Mucosa of descending colon (tissue), 3 donors: Measurements from ENCODE around the gene SAAL1. TPM values are rescaled to one million over a fixed set of nuclear protein-coding genes. Genes with fewer than 3 reads are reported as not detected.

ENCODE experiments used
- ATAC-seq: fragments of 200-7000 bp; cut with Tn5 transposase; one replicate; pipeline ENCODE4 v1.9.1; 2020; ENCODE audit warnings: mild to moderate bottlenecking, moderate library complexity
- DNase-seq, 3 donors: peaks; one replicate each; pipeline ENCODE4 v3.0.0-alpha.2; 2020
- H3K36me3 ChIP-seq: fragments of 200-600 bp; one replicate; pipeline ENCODE4 v1.8.0; 2021; ENCODE audit warnings: low read depth, mild to moderate bottlenecking
- H3K4me1 ChIP-seq: fragments of 200-600 bp; one replicate; pipeline ENCODE4 v1.8.0; 2021; ENCODE audit warnings: low read depth, mild to moderate bottlenecking
- H3K4me3 ChIP-seq: fragments of 200-600 bp; one replicate; pipeline ENCODE4 v1.8.0; 2021; ENCODE audit warnings: mild to moderate bottlenecking
- H3K9me3 ChIP-seq: fragments of 200-600 bp; one replicate; pipeline ENCODE4 v1.8.0; 2021; ENCODE audit warnings: mild to moderate bottlenecking
- intact Hi-C, 2 donors: fragments of 100-400 bp; cut with DNase I in 1 of 2; cut with micrococcal nuclease in 1 of 2; formaldehyde crosslinking; loops; one replicate each; pipeline versions ENCODE4 v1.11.0 to v1.11.1; 2022; cut with DNase I, micrococcal nuclease
- total RNA-seq, 3 donors: library from RNA; stranded (reverse); fragmentation: NEBNext Ultra II Directional in 2 of 3; extraction: Animal tissue kit (Norgen Biotek cat#: 25700) in 2 of 3; gene quantifications; one replicate each; pipeline versions ENCODE4 v1.2.1 to v1.2.4, GENCODE V29; 2021 to 2023
- TF ChIP-seq, protein P1 (sequence below): fragments of 200-600 bp; IDR thresholded peaks from one replicate; pipeline ENCODE4 v1.8.0; 2022; ENCODE audit warnings: antibody characterized with exemption, mild to moderate bottlenecking
- donor health status: DM: no; HTN: no; CAD: no; lungs with moderate emphysema.
- donor health status: DM: no; HTN: no; CAD: no.
- donor health status: DM: no; HTN: yes; CAD: no.

The SAAL1 gene
- total RNA-seq, 3 donors from 2014 or later, result 11.3 to 13.4 (median 11.6) TPM

DNA sequence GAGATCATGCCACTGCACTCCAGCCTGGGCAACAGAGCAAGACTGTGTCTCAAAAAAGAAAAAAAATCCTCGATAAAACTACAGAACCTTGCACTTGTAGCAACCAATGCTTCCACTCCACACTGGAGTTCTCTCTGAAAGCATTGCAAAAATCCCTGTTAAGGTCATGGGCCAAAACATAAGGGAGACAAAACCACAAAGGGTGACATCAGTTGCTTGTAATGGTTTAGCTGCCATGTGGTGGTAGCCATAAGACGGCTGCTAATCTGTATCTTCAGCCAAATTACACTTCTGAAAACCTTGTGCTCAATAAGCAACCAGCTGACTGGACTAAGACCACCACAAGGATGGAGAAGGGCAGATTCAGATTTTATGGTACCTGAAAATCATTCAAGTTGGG is 39.3 kb downstream of the SAAL1 start:
- no peaks in the 10 kb centered on the region for H3K4me1 ChIP-seq
- ATAC-seq (no peak), DNase-seq (no peak)
- H3K4me3 ChIP-seq, result no peak overlapping the region
- H3K36me3 ChIP-seq, result no peaks in the 10 kb centered on the region
- intact Hi-C loops, result no loop called here
- H3K9me3 ChIP-seq, result no peaks in the 10 kb centered on the region
- TF ChIP-seq, protein P1, sequence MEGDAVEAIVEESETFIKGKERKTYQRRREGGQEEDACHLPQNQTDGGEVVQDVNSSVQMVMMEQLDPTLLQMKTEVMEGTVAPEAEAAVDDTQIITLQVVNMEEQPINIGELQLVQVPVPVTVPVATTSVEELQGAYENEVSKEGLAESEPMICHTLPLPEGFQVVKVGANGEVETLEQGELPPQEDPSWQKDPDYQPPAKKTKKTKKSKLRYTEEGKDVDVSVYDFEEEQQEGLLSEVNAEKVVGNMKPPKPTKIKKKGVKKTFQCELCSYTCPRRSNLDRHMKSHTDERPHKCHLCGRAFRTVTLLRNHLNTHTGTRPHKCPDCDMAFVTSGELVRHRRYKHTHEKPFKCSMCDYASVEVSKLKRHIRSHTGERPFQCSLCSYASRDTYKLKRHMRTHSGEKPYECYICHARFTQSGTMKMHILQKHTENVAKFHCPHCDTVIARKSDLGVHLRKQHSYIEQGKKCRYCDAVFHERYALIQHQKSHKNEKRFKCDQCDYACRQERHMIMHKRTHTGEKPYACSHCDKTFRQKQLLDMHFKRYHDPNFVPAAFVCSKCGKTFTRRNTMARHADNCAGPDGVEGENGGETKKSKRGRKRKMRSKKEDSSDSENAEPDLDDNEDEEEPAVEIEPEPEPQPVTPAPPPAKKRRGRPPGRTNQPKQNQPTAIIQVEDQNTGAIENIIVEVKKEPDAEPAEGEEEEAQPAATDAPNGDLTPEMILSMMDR, result no peak

DNA sequence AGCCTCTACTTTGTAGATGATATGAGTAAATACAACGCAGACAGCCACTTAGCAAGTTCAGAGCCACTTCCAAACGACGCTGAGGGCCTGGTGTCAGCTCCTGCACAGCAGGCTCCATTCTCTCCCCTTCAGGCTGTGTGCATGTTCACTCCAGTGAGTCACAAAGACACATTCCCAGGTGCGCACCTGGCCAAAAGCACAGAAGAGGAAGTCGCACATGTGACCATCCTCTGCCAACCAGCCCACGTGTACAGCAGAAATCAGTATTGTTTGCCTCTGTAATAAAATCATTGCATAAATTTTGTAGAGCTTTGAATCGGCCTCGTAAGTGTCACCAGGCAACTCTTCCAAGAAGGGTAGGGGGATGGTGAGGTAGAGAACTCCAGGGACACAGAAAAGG is 40.3 kb downstream of the SAAL1 start:
- Histone ChIP-seq H3K9me3 (no peaks in the 10 kb centered on the region), H3K4me1 (no peaks in the 10 kb centered on the region), H3K36me3 (no peaks in the 10 kb centered on the region), H3K4me3 (no peak overlapping the region)
- ATAC-seq (peak; percentile 96), DNase-seq (peak; percentile 20 to 53 (median 47))
- TF ChIP-seq, protein P1, result no peak
- intact Hi-C loops, result no loop called here

DNA sequence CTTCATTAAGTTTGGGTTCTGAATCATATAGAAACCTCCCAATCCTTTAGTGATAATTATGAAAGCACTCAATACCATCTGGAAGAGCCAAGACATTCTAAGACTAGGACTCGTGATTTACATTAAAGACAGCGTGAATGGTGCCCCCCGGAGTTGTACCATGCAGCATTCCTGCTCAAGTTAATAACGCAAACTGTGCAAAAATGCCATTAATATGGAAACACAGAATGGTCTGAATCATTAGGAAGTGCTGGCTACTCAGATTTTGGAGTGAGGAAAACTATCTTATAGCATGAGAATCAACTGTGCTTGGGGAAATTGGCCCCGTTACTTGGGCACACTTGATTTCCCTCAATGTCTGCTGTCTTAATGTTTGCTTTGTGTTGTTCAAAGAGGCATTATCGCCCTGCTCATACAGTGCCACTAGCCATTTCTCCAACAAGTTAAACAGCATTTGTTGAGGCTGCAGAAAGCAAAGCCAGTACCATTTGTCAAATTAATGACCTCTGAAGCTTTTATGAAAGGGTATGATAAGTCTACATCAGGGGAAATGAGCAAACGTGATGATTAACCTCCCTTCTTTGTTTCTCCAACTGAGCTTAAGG is 41.3 kb downstream of the SAAL1 start:
- DNase-seq, result no peak
- no peak for ATAC-seq

DNA sequence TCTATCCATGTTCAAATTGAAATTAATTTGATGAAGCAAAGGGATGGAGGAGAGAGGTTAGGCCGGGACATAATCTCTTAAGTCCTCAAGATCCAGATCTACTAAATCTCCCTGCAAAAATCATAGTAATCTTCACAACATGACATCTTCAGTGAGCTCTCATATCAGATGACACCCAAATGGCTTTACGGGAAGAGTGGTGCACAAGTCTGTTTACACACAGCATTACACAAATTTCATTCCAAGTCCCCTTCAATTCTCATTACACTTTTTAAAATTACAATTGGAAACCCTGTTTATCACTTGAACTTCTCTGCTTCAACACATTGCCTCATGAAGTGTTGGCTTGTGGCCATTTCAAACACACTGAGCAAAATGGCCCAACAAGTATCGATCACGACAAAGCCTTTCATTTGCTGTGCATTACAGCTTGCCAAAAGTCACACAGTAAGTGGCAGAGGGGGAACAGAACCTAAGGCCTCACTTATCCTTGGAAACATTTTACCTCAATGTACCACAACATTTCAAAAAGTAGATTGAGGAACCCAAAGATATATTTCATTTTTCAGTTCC is 41.9 kb downstream of the SAAL1 start:
- ATAC-seq, result no peak
- TF ChIP-seq, protein P1, result no peak
- H3K4me3 ChIP-seq, result no peak overlapping the region
- no peaks in the 10 kb centered on the region for H3K36me3 ChIP-seq
- no peaks in the 10 kb centered on the region for H3K4me1 ChIP-seq
- no peak for DNase-seq
- H3K9me3 ChIP-seq, result no peaks in the 10 kb centered on the region
- intact Hi-C loops, result no loop called here

More for the DNA sequence above, 41.3 kb downstream of the SAAL1 start:
- H3K4me1 ChIP-seq, result no peaks in the 10 kb centered on the region
- H3K4me3 ChIP-seq, result no peak overlapping the region
- no peaks in the 10 kb centered on the region for H3K9me3 ChIP-seq
- TF ChIP-seq, protein P1, result no peak
- H3K36me3 ChIP-seq, result no peaks in the 10 kb centered on the region
- intact Hi-C loops, result no loop called here

DNA sequence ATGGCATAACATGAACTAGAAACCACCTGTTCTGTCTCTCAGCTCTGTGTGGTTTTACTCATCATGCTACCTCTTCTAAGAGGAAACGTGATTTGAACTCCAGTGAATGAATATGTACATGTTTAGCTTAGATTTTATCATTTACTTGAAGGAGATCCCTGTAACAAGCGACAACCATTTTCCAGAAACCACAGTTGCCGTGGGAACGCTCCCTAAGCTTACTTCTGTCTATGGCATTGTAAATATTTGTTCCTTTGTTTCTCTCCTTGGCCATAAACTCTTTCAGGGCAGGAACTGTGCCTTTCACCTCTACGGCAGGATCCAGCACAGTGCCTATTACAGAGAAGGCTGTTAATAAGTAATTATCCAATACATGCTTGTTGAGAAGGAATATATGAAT is 42.8 kb downstream of the SAAL1 start:
- Histone ChIP-seq H3K9me3 (no peaks in the 10 kb centered on the region), H3K4me1 (no peaks in the 10 kb centered on the region), H3K36me3 (no peaks in the 10 kb centered on the region), H3K4me3 (no peak overlapping the region)
- DNase-seq (no peak), ATAC-seq (peak; percentile 71)
- TF ChIP-seq, protein P1, result no peak
- intact Hi-C loops, result no loop called here
